ENCODE measurements around the gene DENND5A. TPM values are rescaled to one million over a fixed set of nuclear protein-coding genes. Genes with fewer than 3 reads are reported as not detected.

The DENND5A gene
- total RNA-seq, 2 experiments from 2014 or later = 22.0 to 25.2 TPM

- POLR2A ChIA-PET = no interaction called here
Measured at GRCh38 chr11:9092853-9093778, 172.0 kb downstream of the DENND5A start.

GRCh38 chr11:9092072-9092471 is 173.1 kb downstream of the DENND5A start:
- ChIA-PET POLR2A (no interaction called here), CTCF (no interaction called here)

More at GRCh38 chr11:9092853-9093778, 172.0 kb downstream of the DENND5A start:
- CTCF ChIA-PET = interaction anchor here (1.3 kb wide), 1 partner anchor 55 kb away, joined by 3 read pairs; no protein-coding TSS in a partner anchor

GRCh38 chr11:9091044-9091922 is 173.9 kb downstream of the DENND5A start, which contains the start of gene SCUBE2:
Gene SCUBE2 (minus strand): TSS chr11:9091599. CDS start chr11:9091528, 71 bp downstream.
- ChIA-PET CTCF (no interaction called here), POLR2A (no interaction called here)

- POLR2A ChIA-PET = no interaction called here
- CTCF ChIA-PET = no interaction called here
Measured at GRCh38 chr11:9090488-9091043, 174.6 kb downstream of the DENND5A start.

GRCh38 chr11:9089636-9090035 is 175.5 kb downstream of the DENND5A start:
- POLR2A ChIA-PET = no interaction called here
- CTCF ChIA-PET = interaction anchor here (0.6 kb wide), 1 partner anchor 221 kb away, joined by 6 read pairs; no protein-coding TSS in a partner anchor

- CTCF ChIA-PET = no interaction called here
- POLR2A ChIA-PET = no interaction called here
Measured at GRCh38 chr11:9089061-9089460, 176.1 kb downstream of the DENND5A start.

Other genes starting within 250 kb of the DENND5A start
- gene SCUBE2, start 173.8 kb downstream of the DENND5A start, total RNA-seq = not detected
- 10 to 100 TPM; 20.1 to 25.5 TPM for gene TMEM41B, start 49.2 kb upstream of the DENND5A start, total RNA-seq
- gene IPO7, start 119.3 kb upstream of the DENND5A start, total RNA-seq = 100 to 1,000 TPM; 174 to 187 TPM
- 10 to 100 TPM; 32.9 to 33.6 TPM for gene ZNF143, start 195.7 kb upstream of the DENND5A start, total RNA-seq